CD14-positive monocyte (primary cell): Measurements from ENCODE around the gene FYB2. TPM values are rescaled to one million over a fixed set of nuclear protein-coding genes. Genes with fewer than 3 reads are reported as not detected.

Experiments
- DNase-seq, 3 donors: peaks; one replicate each; pipeline ENCODE4 v3.0.0-alpha.2; 2011 to 2022
- H2AFZ ChIP-seq: 2 replicates; pipeline ENCODE4 v1.6.0; 2012; ENCODE audit warnings: mild to moderate bottlenecking, low read depth, low read length, inconsistent platforms; ENCODE audit not compliant: insufficient read depth, poor library complexity, severe bottlenecking
- H3K27ac ChIP-seq, 2 donors: 1 replicate in 1 of 2; 2 replicates in 1 of 2; pipeline ENCODE4 v1.5.1; 2012 to 2013; ENCODE audit warnings: low read length in 2 of 2, control low read depth in 1 of 2, inconsistent platforms in 1 of 2, low read depth in 1 of 2, mild to moderate bottlenecking in 1 of 2
- H3K27me3 ChIP-seq, 2 donors: one replicate each; pipeline versions ENCODE4 v1.6.0 to v1.6.1; 2011 to 2013; ENCODE audit warnings: low read length in 2 of 2; ENCODE audit not compliant: control insufficient read depth in 2 of 2, insufficient read depth in 2 of 2
- H3K36me3 ChIP-seq, 2 donors: replicated peaks in 1 of 2; 1 replicate in 1 of 2; 2 replicates in 1 of 2; pipeline versions ENCODE4 v1.5.1 to v1.6.1; 2012 to 2013; ENCODE audit warnings: low read length in 2 of 2, control low read depth in 1 of 2, inconsistent platforms in 1 of 2, mild to moderate bottlenecking in 1 of 2; ENCODE audit not compliant: insufficient read depth in 2 of 2, control insufficient read depth in 1 of 2
- H3K4me1 ChIP-seq, 2 donors: 1 replicate in 1 of 2; 2 replicates in 1 of 2; pipeline versions ENCODE4 v1.5.1 to v1.6.1; 2012 to 2013; ENCODE audit warnings: low read length in 2 of 2, control low read depth in 1 of 2, inconsistent platforms in 1 of 2, mild to moderate bottlenecking in 1 of 2, moderate library complexity in 1 of 2; ENCODE audit not compliant: insufficient read depth in 2 of 2, control insufficient read depth in 1 of 2
- H3K4me2 ChIP-seq: replicated peaks from 2 replicates; pipeline ENCODE3; 2012; ENCODE audit warnings: low read length, moderate library complexity, mild to moderate bottlenecking; ENCODE audit not compliant: poor library complexity, severe bottlenecking; ENCODE audit errors: extremely low read depth
- H3K4me3 ChIP-seq, 3 experiments: fragments of 200-600 bp in 1 of 3; sonication (generic) in 1 of 3; replicated peaks in 1 of 3; 1 replicate in 2 of 3; 2 replicates in 1 of 3; pipeline ENCODE4 v1.5.1; 2011 to 2013; ENCODE audit warnings: low read length in 3 of 3, mild to moderate bottlenecking in 3 of 3, control low read depth in 2 of 3, low read depth in 2 of 3, inconsistent platforms in 1 of 3, moderate library complexity in 1 of 3
- H3K79me2 ChIP-seq: 2 replicates; pipeline ENCODE4 v1.6.0; 2012; ENCODE audit warnings: mild to moderate bottlenecking, control low read depth, inconsistent platforms, low read length, moderate library complexity; ENCODE audit not compliant: insufficient read depth
- H3K9ac ChIP-seq: 2 replicates; pipeline ENCODE4 v1.6.0; 2017; ENCODE audit warnings: low read length, mild to moderate bottlenecking; ENCODE audit not compliant: insufficient read depth, poor library complexity, severe bottlenecking
- H3K9me3 ChIP-seq, 2 donors: replicated peaks in 1 of 2; 1 replicate in 1 of 2; 2 replicates in 1 of 2; pipeline versions ENCODE4 v1.5.1 to v1.6.1; 2012 to 2013; ENCODE audit warnings: low read length in 2 of 2, control low read depth in 1 of 2; ENCODE audit not compliant: control insufficient read depth in 1 of 2, insufficient read depth in 1 of 2
- H4K20me1 ChIP-seq: 2 replicates; pipeline ENCODE4 v1.6.0; 2012; ENCODE audit warnings: mild to moderate bottlenecking, low read length, control low read depth, moderate library complexity; ENCODE audit not compliant: insufficient read depth
- H3K27ac Mint-ChIP-seq, 7 donors: one replicate each; pipeline ENCODE4 v1.8.0; 2020; ENCODE audit warnings: mild to moderate bottlenecking in 7 of 7, mixed read lengths in 7 of 7, moderate library complexity in 6 of 7, inconsistent platforms in 2 of 7
- H3K27me3 Mint-ChIP-seq, 3 donors: one replicate each; pipeline ENCODE4 v1.8.0; 2021 to 2022; ENCODE audit warnings: low read depth in 3 of 3, mild to moderate bottlenecking in 3 of 3, mixed read lengths in 3 of 3, moderate library complexity in 3 of 3, inconsistent platforms in 1 of 3
- H3K36me3 Mint-ChIP-seq, 2 donors: one replicate each; pipeline ENCODE4 v1.8.0; 2020; ENCODE audit warnings: mixed read lengths in 2 of 2, inconsistent platforms in 1 of 2, mild to moderate bottlenecking in 1 of 2
- H3K4me1 Mint-ChIP-seq: one replicate; pipeline ENCODE4 v1.8.0; 2020; ENCODE audit warnings: mild to moderate bottlenecking, mixed read lengths
- H3K4me3 Mint-ChIP-seq, 2 donors: one replicate each; pipeline ENCODE4 v1.8.0; 2020; ENCODE audit warnings: mild to moderate bottlenecking in 2 of 2, mixed read lengths in 2 of 2, moderate library complexity in 1 of 2
- H3K9me3 Mint-ChIP-seq, 7 donors: one replicate each; pipeline ENCODE4 v1.8.0; 2020 to 2022; ENCODE audit warnings: mixed read lengths in 7 of 7, mild to moderate bottlenecking in 6 of 7, moderate library complexity in 6 of 7, inconsistent platforms in 2 of 7
- WGBS: methylation state at CpG from one replicate; pipeline ENCODE4 v1.1.5; 2013; ENCODE audit warnings: missing lambda C conversion rate; ENCODE audit not compliant: insufficient coverage; 5-methylcytosine and 5-hydroxymethylcytosine counted together
- intact Hi-C, 2 donors: fragments of 100-400 bp; cut with micrococcal nuclease; formaldehyde crosslinking; loops; one replicate each; pipeline versions ENCODE4 v1.15.0 to v1.15.1; 2023
- polyA plus RNA-seq, 3 donors: library from polyadenylated mRNA; depleted of rRNA in 1 of 3; unstranded in 2 of 3; stranded (reverse) in 1 of 3; fragments of 300-500 nt in 2 of 3; fragments of >200 nt in 1 of 3; fragmentation: Illumina TruSeq in 2 of 3; gene quantifications; 1 replicate in 2 of 3; 2 replicates in 1 of 3; pipeline ENCODE4 v1.2.3, GENCODE V29; 2012 to 2021
- TF ChIP-seq, protein P1 (sequence below): fragments of 200-600 bp; IDR thresholded peaks from one replicate; pipeline ENCODE4 v1.8.0; 2022; ENCODE audit warnings: antibody characterized with exemption, mild to moderate bottlenecking

Gene FYB2
- polyA plus RNA-seq, 3 donors, result not detected

DNA sequence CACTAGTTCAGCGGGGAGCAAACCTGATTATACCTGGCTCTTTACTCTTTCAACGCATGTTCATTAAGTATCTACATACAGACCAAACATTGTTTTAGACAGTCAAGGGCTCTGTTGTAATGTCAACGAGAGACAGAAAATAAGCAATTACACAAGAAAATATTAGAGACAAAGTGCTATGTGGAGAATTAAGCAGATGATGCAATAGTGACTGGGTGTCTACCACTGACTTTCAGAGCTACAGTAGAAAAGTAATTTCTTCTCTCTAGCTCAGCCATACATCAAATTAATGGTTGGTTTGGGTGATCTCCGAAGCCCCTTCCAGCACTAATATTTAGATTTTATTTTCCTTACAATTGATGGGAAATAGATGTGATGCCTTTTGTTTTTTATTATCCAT, 23.3 kb downstream of the FYB2 start:
- WGBS, result no CpG with 5 or more reads among the region's 4 CpGs
- Mint-ChIP-seq H3K27ac (no peak overlapping the region), H3K36me3 (no peaks in the 10 kb centered on the region), H3K9me3 (peaks cover 0 to 5% (median 0%) of the 10 kb centered on the region in 7 donors), H3K4me1 (no peaks in the 10 kb centered on the region), H3K27me3 (peaks cover 0 to 4% (median 1%) of the 10 kb centered on the region in 3 donors), H3K4me3 (no peak overlapping the region)
- no peaks in the 10 kb centered on the region for H4K20me1 ChIP-seq
- H3K4me2 ChIP-seq, result no peak overlapping the region
- H3K36me3 ChIP-seq, result no peaks in the 10 kb centered on the region
- no peak overlapping the region for H3K9ac ChIP-seq
- no peaks in the 10 kb centered on the region for H3K27me3 ChIP-seq
- no peaks in the 10 kb centered on the region for H3K9me3 ChIP-seq
- no peaks in the 10 kb centered on the region for H3K4me1 ChIP-seq
- TF ChIP-seq, protein P1, sequence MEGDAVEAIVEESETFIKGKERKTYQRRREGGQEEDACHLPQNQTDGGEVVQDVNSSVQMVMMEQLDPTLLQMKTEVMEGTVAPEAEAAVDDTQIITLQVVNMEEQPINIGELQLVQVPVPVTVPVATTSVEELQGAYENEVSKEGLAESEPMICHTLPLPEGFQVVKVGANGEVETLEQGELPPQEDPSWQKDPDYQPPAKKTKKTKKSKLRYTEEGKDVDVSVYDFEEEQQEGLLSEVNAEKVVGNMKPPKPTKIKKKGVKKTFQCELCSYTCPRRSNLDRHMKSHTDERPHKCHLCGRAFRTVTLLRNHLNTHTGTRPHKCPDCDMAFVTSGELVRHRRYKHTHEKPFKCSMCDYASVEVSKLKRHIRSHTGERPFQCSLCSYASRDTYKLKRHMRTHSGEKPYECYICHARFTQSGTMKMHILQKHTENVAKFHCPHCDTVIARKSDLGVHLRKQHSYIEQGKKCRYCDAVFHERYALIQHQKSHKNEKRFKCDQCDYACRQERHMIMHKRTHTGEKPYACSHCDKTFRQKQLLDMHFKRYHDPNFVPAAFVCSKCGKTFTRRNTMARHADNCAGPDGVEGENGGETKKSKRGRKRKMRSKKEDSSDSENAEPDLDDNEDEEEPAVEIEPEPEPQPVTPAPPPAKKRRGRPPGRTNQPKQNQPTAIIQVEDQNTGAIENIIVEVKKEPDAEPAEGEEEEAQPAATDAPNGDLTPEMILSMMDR, result no peak
- no peaks in the 10 kb centered on the region for H3K79me2 ChIP-seq
- H3K27ac ChIP-seq, result no peak overlapping the region
- no peak overlapping the region for H3K4me3 ChIP-seq
- intact Hi-C loops, result no loop called here
- H2AFZ ChIP-seq, result no peak overlapping the region
- DNase-seq, result no peak

DNA sequence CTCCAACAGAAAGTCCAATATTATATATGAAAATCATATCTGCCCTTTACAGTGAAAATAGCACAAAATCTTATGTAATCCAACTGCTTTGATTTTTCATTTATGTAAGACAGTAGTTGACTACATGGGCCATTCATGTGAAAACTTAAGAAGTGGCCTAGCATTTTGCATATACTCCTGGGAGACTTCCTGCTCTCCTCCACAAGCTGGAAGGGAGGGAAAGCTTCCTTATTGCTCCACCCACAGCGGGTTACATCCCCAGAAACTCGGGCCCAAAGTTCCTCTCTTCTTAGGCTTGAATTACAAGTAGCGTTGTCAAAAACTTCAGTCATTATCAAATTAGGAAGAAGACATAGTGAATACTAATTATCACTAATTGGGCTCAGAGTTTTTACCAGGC, 29.2 kb downstream of the FYB2 start:
- TF ChIP-seq, protein P1, result no peak
- Histone ChIP-seq H3K79me2 (no peaks in the 10 kb centered on the region), H3K27ac (no peak overlapping the region), H4K20me1 (no peaks in the 10 kb centered on the region), H3K4me2 (no peak overlapping the region), H2AFZ (no peak overlapping the region), H3K9ac (no peak overlapping the region), H3K27me3 (no peaks in the 10 kb centered on the region), H3K4me3 (no peak overlapping the region), H3K4me1 (no peaks in the 10 kb centered on the region), H3K36me3 (no peaks in the 10 kb centered on the region), H3K9me3 (no peaks in the 10 kb centered on the region)
- Mint-ChIP-seq H3K9me3 (peaks cover 0 to 5% (median 0%) of the 10 kb centered on the region in 7 donors), H3K36me3 (no peaks in the 10 kb centered on the region), H3K27ac (no peak overlapping the region), H3K27me3 (peaks cover 2 to 7% (median 4%) of the 10 kb centered on the region in 3 donors), H3K4me1 (peaks cover 7% of the 10 kb centered on the region), H3K4me3 (no peak overlapping the region)
- DNase-seq, result no peak
- intact Hi-C loops, result no loop called here
- WGBS, result no CpG with 5 or more reads among the region's 3 CpGs
